ENCODE data around the gene FBXL16.
A peak's percentile ranks its signal among the peaks of the same experiment; 100 is the strongest.
"Not testable (repeated sequence)": the region's sequence is repeated elsewhere in the genome, so short reads cannot be mapped to it uniquely, and the experiment has no call there.

The FBXL16 gene

DNA sequence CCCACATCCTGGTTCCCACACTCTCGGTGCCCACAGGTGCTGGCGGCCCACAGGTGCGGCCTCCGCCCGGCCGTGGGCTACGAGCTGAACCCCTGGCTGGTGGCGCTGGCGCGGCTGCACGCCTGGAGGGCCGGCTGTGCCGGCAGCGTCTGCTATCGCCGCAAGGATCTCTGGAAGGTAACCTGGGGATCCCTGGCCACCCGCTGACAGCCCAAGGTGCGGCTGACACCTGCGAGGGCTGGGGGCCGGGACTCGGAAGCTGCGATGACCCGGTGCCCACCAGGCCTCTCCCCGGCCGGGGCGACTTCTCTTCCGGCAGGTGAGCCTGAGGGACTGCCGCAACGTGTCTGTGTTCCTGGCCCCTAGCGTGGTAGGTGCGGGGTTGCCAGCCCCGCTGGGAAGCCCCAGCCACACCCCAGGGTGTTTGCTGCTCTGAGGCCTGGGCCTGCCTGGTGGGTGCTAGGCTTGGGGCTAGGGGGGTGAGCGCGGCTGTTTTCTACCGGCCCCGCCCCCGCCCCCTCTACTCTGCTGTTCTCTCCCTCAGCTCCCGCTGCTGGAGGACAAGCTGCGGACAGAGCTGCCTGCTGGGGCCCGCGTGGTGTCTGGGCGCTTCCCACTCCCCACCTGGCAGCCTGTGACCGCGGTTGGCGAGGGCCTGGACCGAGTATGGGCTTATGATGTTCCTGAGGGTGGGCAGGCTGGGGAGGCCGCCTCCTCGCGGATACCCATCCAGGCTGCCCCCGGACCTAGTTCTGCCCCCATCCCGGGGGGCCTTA lies 16.4 kb upstream of the FBXL16 start:
- peak; percentile 32 for DNase-seq

DNA sequence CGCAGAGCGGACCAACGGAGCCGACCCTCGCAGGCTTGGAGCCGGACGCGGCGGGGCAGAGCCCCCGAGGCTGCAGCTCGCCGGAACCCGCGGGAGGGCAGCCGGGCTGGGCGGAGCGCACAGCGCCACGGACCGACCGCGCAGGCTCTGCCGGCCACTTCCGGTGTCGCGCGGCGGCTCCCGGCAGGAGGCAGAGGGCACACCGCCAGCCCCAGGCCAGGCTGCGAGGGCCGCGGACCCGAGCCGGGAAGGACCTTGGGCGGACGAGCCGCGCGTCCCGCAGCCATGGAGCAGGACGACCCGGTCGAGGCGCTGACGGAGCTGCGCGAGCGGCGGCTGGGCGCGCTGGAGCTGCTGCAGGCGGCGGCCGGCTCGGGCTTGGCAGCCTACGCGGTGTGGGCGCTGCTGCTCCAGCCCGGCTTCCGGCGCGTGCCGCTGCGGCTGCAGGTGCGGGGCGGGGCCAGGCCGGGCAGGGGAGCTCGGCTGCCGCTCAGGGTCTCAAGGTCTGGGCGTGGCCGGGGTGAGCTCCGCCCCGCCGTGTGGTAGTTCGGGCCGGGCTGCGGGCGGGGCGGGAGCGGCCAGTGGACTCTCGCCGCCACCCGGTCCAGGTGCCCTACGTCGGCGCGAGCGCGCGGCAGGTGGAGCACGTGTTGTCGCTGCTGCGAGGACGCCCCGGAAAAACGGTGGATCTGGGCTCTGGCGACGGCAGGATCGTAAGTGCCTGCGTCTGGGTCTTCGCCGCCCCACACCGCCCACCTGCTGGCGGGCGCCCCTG lies 15.6 kb upstream of the FBXL16 start, which contains the start of gene ANTKMT:
ANTKMT (plus strand) TSS at position 157 of the 775 bp plus-strand sequence; CDS start at position 286, 129 bp downstream.
- DNase-seq: peak; percentile 74

DNA sequence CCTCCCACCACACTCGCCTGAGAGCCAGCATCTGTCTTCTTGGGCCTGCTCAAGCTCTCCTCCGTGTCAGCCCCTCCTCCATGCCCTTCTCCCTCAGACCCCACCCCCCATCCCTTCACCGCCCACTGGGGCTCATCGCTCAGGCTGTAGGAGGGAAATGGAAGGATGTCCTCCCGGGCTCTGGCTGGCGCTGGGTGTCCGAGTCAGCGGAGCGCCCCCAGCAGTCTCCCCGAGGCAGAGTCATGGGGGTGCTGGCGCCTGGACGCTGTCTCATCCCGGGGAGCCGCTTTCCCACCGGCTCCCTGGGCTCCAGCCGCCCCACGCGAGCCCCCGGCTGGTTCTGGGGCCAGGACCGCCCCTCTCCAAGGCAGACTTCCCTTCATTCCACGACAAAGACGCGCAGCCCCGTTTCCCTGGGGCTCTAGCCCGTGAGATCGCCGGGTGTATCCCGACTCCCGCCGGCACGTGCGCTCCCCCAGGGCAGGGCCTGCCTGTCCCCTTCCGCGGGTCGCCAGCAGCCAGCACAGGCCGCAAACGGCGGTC lies 14.9 kb upstream of the FBXL16 start:
- DNase-seq: peak; percentile 22

DNA sequence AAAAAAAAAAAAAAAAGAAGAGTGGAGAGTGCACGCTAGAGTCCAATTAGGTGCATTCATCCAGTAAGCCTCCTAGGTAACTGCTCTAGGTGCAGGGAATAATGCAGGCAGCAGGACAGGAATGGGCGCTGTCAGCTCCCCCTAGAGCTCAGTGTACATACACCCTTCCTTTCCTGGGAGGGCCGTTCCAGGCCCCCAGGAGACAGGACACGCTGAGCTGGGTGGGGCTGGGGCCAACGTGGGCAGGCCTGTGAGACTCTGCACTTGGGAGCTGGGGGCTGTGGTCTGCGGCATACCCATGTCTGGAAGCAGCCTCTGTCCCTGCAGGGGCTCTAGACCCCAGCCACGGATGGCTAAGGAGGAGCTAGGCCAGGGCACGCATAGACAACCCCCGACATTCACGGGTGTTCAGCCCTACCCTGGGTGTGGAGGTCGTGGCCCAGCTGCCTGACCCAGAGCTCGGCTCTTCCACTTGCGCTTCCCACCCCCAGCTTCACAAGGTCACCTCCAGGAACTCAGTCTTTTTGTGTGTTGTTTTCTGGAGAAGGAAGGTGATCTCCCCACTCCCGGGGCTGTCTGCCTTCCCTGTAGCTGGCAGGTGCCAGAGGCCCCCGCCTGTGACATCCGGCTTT lies 14.3 kb upstream of the FBXL16 start:
- no peak for DNase-seq

DNA sequence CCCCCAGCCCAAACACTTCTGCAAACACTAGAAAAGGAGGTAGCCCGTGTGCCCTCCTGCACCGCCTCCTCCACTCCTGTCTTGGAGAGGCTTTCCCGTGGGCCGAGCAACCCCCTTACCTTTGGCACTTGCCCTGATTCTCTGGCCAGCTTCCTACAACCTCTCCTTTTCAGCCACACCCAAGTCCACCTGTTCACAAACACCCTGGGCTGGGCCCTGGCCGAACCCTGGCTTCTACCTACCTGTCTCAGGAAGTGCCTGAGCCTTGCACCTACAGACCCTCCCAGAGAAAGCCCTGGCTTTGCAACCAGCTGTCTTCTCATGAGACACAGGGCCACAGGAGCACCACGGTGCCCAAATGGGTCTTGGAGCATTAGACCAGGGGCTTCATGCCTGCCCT lies 13.3 kb upstream of the FBXL16 start:
- DNase-seq: no peak

DNA sequence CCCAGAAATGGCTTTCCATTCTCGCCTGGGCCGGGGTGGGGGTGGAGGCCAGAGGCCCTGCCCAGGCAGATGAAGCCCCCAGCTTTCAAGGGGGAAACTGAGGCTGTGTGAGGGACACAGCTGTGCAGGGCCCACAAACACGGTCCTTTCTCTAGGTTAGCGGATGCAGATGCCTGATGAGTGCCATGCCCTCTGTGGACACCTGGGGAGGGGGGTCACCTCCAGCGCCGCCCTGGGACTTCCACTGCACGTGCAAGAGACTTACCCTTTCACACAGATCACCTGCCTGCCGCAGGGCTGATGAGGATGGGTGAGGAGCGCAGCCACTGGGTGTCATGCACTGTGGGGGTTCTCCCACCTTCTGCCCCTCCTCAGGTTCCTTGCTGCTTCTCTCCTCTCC lies 12.8 kb upstream of the FBXL16 start:
- DNase-seq: no peak

DNA sequence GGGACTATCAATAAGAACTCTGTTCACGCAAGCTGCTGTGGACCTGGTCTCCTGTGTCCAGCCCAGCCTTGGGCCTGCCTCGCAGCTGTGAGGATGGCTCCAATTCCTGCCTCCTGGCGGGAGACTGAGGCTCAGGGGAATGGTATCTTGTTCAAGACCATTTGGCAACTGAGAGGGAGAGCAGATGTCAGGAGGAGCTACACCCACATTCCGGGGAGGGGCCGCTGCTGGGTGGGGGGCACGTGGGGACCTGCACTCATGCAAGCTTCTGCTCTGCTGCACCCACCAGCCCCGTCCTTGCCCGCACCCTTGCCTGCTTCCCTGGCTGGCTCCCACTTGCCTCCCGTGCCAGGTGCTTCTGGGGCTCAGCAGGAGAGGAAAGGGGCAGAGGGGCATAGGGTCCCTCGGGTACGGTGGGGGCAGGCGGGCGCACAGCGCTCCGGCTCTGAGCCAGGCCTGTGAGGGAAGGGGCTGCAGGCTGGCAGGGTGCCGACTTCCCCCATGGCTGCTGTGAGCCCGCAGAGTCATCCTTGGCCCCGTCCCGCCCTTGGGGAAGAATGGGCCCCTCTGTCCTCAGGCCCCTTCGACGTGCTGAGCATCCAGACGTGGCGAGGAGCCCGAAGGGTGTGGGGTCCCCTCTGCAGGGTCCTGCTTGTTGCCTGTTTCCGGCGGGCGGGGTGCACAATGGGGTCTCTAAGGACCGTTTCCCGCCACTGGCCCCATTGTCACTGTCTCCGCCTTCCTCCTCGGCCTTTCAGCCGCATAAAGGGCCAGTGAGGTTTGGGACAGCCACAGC lies 12.0 kb upstream of the FBXL16 start:
- no peak for DNase-seq

DNA sequence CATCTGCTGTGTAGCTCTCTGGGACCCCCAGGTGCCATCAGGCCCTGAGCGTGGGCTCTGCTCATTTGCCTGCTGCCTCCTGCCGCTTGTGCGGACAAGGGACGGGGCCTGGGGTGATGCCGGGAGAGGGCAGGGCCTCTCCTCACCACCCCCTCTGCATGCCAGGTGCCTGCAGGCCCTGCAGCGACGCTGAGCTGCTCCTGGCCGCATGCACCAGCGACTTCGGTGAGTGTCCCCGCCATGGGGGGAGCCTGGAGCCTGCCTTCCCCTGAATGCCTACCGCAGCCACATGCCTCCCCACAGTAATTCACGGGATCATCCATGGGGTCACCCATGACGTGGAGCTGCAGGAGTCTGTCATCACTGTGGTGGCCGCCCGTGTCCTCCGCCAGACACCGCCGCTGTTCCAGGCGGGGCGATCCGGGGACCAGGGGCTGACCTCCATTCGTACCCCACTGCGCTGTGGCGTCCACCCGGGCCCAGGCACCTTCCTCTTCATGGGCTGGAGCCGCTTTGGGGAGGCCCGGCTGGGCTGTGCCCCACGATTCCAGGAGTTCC lies 11.2 kb upstream of the FBXL16 start:
- DNase-seq: no peak

DNA sequence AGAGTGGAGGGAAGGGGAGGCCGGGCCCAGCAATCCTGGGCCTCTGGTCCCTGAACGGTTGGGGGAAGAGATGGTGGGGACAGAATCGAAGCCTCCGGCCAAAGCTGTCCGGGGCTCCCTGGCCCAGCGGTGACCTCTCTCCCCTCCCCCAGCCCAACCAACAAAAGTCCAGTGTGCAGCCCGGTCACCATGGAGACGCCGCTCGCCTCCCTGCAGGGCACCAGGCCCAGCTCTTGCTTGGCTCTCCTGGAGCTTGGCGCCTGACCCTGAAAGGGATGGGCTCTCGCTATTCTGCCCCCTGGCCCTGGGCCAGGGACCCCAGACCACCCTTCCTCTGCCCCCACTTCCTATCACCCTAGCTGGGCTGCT lies 10.6 kb upstream of the FBXL16 start:
- DNase-seq: no peak

DNA sequence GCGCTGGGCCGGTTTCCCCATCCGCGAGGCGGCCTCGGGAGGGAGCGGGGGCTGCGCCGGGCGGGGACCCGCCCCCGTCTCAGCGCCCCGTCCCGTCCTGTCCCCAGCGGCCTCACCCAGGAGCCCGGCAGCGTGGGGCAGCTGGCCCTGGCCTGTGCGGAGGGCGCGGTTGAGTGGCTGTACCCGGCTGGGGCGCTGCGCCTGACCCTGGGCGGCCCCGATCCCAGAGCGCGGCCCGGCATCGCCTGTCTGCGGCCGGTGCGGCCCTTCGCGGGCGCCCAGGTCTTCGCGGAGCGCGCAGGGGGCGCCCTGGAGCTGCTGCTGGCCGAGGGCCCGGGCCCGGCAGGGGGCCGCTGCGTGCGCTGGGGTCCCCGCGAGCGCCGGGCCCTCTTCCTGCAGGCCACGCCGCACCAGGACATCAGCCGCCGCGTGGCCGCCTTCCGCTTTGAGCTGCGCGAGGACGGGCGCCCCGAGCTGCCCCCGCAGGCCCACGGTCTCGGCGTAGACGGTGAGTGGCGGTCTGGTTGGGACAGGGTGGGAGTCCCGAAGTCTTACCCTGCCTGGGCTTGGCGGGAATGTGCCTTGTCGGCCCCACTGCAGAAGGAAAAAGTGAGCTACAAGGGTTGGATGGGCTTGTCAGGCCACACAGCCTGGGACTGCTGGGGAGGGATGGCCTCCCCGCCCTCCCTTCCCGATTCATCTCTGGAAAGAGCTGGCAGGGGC lies 10.0 kb upstream of the FBXL16 start:
- DNase-seq: no peak

DNA sequence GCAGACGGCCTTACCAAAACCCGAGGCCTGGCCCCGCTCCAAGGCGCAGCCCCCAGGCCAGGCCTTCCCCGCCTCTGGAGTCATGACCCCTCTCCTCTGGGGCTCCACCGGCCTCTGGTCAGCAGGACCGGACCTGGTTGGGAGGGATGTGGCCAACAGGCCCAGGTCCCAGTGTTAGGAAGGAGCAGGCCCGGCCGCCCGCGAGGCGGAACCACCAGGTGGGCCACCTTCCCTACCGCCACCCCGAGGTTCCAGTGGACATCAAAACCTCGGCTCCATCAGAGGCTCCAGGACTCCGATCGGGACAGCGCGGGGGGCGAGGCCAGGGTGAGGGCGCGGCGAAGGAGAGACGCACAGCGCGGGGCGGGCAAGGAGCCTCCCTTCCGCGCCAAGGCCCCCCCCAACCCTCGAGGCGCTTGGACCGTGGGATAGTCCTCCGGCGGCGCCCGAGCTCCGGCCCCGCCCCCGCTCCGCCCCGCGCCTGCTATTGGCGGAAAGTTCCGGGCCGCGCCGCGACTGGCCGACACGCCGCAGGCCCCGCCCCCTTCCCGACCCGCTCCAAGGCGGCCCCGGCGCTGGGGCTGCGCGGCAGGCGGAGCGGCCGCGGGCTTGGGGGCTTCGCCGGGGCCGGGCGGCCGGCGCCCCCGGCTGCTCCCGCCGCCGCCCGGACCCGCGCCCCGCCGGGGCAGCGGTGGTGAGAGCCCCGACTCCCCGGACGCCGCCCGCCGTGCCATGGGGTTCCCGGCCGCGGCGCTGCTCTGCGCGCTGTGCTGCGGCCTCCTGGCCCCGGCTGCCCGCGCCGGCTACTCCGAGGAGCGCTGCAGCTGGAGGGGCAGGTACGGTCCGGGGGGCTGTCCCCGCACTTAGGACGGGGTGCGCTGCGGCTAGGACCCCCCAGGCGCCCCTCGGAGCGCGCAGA lies 9.2 kb upstream of the FBXL16 start, which contains the start of gene METRN:
METRN (plus strand) TSS at position 561 of the 919 bp plus-strand sequence; CDS start at position 733, 172 bp downstream.
- peak; percentile 79 for DNase-seq

DNA sequence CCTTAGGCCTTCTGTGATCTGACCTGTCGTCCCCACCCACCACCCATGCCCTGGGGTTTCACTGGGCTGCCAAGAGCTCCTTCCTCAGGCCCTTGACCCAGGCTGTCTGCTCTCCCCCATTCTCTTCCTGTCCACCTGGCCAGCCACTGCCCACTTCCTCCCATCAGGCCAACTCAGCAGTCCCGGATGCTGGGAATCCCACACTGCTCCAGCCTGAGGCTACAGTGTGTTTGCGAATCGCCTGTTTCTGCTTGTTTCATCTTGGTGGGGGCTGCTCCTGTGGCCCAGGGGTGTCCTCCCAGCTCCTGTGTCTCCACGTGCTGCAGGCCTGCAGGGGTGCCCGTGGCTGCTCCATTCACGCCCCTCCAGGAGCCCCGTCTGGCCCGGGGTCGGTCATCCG lies 8.5 kb upstream of the FBXL16 start:
- no peak for DNase-seq

DNA sequence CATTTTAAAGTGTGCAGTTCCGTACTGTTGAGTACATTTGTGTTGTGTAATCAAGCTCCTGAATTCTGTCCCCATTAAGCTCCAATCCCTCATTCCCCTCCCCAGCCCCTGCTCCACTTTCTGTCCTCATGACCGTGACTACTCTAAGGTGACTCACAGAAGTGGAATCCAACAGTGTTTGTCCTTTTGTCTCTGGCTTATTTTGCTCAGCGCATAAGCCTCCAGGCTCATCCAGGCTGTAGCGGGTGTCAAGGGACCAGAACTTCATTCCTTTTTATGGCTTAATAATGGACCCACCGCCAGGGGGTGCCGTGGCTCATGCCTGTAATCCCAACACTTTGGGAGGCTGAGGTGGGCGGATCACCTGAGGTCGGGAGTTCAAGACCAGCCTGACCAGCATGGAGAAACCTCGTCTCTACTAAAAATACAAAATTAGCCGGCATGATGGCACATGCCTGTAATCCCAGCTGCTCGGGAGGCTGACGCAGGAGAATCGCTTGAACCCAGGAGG lies 7.2 kb upstream of the FBXL16 start:
- not testable (repeated sequence) for DNase-seq

DNA sequence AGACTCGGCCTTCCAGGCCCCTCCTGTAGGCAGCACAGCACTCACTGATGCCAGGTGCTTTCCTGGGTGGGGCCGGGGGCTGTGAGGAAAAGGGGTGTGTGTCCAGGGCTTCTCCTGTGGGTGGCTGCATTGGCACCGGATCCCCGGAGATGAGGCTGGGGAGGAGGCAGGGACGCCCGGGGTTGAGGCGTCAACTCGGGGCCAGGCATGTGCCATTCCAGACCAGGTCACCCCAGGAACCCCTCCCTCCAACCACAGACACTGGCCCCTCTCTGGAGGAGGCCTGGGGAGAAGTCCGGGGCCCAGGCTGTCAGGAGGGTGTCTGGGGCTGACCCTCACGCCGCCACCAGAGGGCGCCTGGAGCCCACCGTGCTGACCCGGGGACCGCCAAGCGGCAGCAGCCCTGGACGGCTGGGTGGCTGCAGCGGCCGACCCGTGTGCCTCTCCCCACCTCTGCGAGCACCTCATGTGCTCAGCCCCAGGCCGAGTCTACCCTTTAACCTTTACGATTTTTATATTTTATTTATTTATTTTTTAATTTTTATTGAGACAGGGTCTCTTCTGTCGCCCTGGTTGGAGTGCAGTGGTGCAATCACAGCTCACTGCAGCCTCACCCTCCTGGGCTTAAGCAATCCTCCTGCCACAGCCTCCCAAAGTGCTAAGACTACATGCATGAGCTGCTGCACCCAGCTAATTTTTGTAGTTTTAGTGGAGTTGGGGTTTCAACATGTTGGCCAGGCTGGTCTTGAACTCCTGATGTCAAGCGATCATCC lies 6.1 kb upstream of the FBXL16 start:
- peak; percentile 70 for DNase-seq

DNA sequence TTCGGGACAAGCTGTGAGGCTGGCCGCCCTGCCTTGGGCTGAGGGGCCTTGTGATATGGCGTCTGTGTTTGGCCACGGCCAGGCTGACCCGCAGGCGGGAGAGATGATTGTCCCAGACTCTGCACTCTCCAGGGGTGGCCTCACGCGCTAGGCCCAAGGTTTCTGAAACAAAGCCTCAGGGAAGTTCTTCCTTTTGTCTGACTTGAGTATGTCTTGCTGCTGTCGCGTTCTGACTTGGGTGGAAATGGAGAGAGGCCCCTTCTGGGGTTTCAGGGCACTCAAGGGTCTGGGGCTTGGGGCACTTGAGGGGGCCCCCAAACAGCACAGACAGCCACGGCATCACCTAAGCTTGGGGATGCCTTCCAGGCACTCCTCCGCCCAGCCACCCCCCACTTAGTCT lies 5.5 kb upstream of the FBXL16 start:
- no peak for DNase-seq

DNA sequence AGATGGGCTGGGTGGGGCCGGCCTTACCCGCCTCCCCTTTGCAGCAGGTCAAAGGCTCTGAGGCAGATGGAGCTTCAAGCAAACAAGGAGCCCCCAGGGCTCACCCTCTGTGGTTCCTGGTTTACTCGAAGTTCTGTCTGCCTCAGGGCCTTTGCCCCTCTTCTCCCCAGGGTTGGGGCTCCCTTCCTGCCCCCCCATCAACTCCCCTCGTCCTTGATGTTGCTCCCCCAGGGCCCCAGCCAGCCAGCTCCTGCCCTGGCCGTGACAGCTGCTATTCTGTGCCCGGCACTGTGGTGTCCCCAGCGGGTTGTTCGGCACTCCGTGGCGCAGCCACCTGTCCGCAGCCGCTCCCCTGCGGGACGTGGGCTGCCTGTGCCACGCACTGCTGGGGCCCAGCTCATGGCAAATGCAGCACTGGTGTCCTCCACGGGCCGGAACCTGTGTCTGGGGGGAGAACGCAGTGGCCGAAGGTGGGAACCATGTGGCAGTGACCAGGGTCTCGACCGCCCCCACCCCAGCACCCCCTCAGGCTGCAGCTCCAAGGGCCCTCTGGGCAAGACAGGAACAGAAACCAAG lies 5.0 kb upstream of the FBXL16 start:
- DNase-seq: no peak

DNA sequence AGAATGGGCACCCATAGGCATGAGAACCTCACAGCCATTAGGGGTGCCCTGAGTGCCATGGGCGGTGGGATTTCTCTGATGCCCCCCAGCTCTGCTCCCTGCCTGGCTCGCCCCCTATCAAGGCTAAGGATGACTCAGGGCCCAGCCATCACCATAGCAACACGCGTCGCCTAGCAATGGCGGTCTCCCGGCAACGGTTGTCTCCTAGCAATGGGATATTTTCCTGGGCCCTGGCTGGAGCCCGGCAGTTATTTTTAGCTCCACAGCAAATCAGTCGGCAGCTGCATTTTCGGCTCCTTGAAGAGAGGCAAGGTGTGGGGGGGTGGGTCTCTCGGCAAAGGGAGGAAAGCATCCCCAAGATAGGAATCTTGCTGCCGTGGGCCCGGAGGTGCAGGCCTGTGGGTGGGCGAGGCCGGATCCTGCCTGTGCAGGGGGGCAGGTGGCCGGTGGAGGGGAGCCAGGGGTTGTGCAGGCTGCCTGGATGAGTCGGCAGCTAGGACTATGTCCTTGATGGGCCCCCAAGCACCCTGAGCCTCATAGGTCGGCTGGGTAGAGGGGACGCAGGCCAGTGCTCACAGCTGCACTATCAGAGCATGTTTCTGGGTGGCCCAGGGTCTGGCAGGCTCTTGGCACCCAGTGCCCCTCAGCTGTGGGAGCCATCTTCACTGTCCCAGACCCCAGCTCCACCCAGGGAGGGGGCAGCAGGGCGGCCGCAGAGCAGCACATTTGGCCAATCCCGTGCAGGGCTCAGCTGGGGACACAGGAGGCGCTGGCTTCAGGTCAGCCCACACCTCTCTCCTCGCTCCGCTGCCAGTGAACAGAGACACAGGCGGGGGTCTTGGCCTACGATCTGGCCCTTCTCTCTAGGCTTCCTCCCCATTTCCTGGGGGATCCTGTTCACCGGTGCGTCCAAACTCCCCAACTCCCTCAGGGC lies 4.2 kb upstream of the FBXL16 start:
- DNase-seq: no peak

DNA sequence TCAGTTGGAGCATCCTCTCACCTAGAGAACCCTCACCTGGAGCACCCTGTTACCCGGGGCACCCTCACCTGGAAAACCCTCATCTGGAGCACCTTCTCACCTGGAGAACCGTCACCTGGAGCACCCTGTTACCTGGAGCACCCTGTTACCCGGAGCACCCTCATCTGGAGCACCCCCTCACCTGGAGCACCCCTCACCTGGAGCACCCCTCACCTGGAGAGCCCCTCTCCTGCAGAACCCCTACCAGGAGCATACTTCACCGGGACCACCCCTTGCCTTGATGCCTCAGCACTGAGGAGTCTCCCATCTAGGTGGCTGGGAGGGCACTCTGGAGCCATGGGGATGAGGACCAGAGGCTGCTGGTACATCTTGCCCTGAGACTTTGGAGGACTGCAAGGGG lies 3.4 kb upstream of the FBXL16 start:
- no peak for DNase-seq

All from central memory CD4-positive, alpha-beta T cell (primary cell).